HUES48 (cell line): Measurements from ENCODE around the gene SOX4.

ENCODE experiments used
- H3K27ac ChIP-seq: one replicate; pipeline ENCODE4 v1.7.0; 2013; ENCODE audit warnings: low read depth, low read length, inconsistent platforms
- H3K27me3 ChIP-seq: 2 replicates; pipeline ENCODE4 v1.6.1; 2013; ENCODE audit warnings: mild to moderate bottlenecking, low read length; ENCODE audit not compliant: control insufficient read depth, insufficient read depth
- H3K36me3 ChIP-seq: 2 replicates; pipeline ENCODE4 v1.6.1; 2013; ENCODE audit warnings: low read length; ENCODE audit not compliant: control insufficient read depth, insufficient read depth
- H3K4me1 ChIP-seq: 2 replicates; pipeline ENCODE4 v1.6.1; 2013; ENCODE audit warnings: mild to moderate bottlenecking, low read length; ENCODE audit not compliant: control insufficient read depth, insufficient read depth
- H3K4me3 ChIP-seq: 2 replicates; pipeline ENCODE4 v1.5.1; 2013; ENCODE audit warnings: mild to moderate bottlenecking, low read depth, low read length
- H3K9ac ChIP-seq: 2 replicates; pipeline ENCODE4 v1.6.1; 2013; ENCODE audit warnings: mild to moderate bottlenecking, low read depth, low read length, moderate library complexity
- H3K9me3 ChIP-seq: 2 replicates; pipeline ENCODE4 v1.6.1; 2013; ENCODE audit warnings: low read length; ENCODE audit not compliant: control insufficient read depth, insufficient read depth

The SOX4 gene

DNA sequence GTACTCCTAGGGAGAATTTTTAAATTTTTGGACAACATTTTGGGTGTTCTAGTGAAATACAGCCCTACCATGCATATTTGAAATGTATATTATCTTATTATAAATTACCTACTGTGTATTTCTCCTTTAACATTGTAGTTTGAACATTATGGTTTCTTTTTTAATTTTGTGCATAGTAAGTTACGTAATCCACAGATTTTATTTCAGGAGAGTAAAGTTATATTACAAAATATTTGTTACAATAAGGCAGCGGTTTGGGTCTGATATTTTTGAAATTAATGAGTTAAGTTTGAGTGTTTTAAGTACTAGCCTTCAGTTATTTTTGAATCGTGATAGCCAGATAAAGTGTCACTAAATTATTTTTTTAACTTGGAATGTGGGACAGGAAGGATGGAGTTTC, 7.3 kb upstream of the SOX4 start:
- H3K4me1 ChIP-seq = peaks cover 10% of the 10 kb centered on the region; the same call in 1 of the 2 replicates
- no peak overlapping the region for H3K9ac ChIP-seq
- no peak overlapping the region for H3K27ac ChIP-seq
- H3K4me3 ChIP-seq = 0 out of 2 replicates have a peak overlapping the region, but pooled peaks have one; percentile 88
- no peaks in the 10 kb centered on the region for H3K36me3 ChIP-seq
- peaks cover 27% of the 10 kb centered on the region for H3K27me3 ChIP-seq
- peaks cover 6% of the 10 kb centered on the region; the same call in 1 of the 2 replicates for H3K9me3 ChIP-seq

- no peak overlapping the region for H3K9ac ChIP-seq
- no peaks in the 10 kb centered on the region for H3K36me3 ChIP-seq
- H3K9me3 ChIP-seq = peaks cover 6% of the 10 kb centered on the region; the same call in 1 of the 2 replicates
- peaks cover 27% of the 10 kb centered on the region for H3K27me3 ChIP-seq
- no peak overlapping the region for H3K27ac ChIP-seq
- peak overlapping the region; percentile 88 for H3K4me3 ChIP-seq
- H3K4me1 ChIP-seq = peaks cover 10% of the 10 kb centered on the region; the same call in 1 of the 2 replicates
These were observed 6.8 kb upstream of the SOX4 start for GRCh38 chr6:21586740-21587178.

GRCh38 chr6:21587179-21587960, 6.2 kb upstream of the SOX4 start:
- Histone ChIP-seq H3K27me3 (peaks cover 27% of the 10 kb centered on the region), H3K27ac (peak overlapping the region; percentile 11), H3K9me3 (0 out of 2 replicates have a peak, but pooled peaks cover 2% of the 10 kb centered on the region), H3K4me3 (peak overlapping the region; percentile 88), H3K36me3 (no peaks in the 10 kb centered on the region), H3K9ac (peak overlapping the region; percentile 59; the same call in 1 of the 2 replicates), H3K4me1 (peaks cover 10% of the 10 kb centered on the region; the same call in 1 of the 2 replicates)

GRCh38 chr6:21587961-21588480, 5.5 kb upstream of the SOX4 start:
- peak overlapping the region; percentile 88 for H3K4me3 ChIP-seq
- peaks cover 10% of the 10 kb centered on the region; the same call in 1 of the 2 replicates for H3K4me1 ChIP-seq
- no peak overlapping the region for H3K9ac ChIP-seq
- H3K9me3 ChIP-seq = no peaks in the 10 kb centered on the region
- no peaks in the 10 kb centered on the region for H3K36me3 ChIP-seq
- H3K27me3 ChIP-seq = peaks cover 27% of the 10 kb centered on the region
- H3K27ac ChIP-seq = peak overlapping the region; percentile 11

GRCh38 chr6:21588481-21589351, 4.8 kb upstream of the SOX4 start:
- peak overlapping the region; percentile 59 for H3K9ac ChIP-seq
- H3K4me1 ChIP-seq = peaks cover 10% of the 10 kb centered on the region; the same call in 1 of the 2 replicates
- H3K9me3 ChIP-seq = no peaks in the 10 kb centered on the region
- peak overlapping the region; percentile 63 for H3K27ac ChIP-seq
- H3K27me3 ChIP-seq = peaks cover 27% of the 10 kb centered on the region
- H3K4me3 ChIP-seq = peak overlapping the region; percentile 88
- H3K36me3 ChIP-seq = no peaks in the 10 kb centered on the region

GRCh38 chr6:21589352-21590345, 3.9 kb upstream of the SOX4 start:
- Histone ChIP-seq H3K36me3 (no peaks in the 10 kb centered on the region), H3K9ac (peak overlapping the region; percentile 59), H3K4me1 (peaks cover 10% of the 10 kb centered on the region; the same call in 1 of the 2 replicates), H3K27me3 (peaks cover 27% of the 10 kb centered on the region), H3K27ac (peak overlapping the region; percentile 63), H3K9me3 (no peaks in the 10 kb centered on the region), H3K4me3 (peak overlapping the region; percentile 88)

DNA sequence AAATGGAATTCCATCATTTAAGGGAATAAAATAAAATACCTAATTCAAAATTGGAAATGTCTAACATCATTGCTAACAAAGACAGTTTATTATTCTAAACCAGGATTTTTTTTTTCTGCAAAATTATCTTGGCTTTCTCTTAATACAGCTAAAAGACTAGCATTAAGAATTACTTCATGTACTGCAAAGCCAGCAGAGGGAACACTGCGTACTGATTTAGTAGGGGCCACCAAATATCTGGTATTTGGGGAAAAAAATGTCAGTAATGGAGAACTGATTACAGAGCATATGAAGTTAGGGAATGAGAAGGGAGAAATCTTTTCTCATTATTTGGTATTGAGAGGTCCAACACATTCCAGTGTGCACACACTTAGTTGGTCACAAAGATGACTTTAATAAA, 3.2 kb upstream of the SOX4 start:
- peaks cover 27% of the 10 kb centered on the region for H3K27me3 ChIP-seq
- H3K27ac ChIP-seq = no peak overlapping the region
- H3K9me3 ChIP-seq = no peaks in the 10 kb centered on the region
- H3K9ac ChIP-seq = no peak overlapping the region
- H3K4me3 ChIP-seq = no peak overlapping the region
- H3K4me1 ChIP-seq = peaks cover 10% of the 10 kb centered on the region; the same call in 1 of the 2 replicates
- H3K36me3 ChIP-seq = no peaks in the 10 kb centered on the region

DNA sequence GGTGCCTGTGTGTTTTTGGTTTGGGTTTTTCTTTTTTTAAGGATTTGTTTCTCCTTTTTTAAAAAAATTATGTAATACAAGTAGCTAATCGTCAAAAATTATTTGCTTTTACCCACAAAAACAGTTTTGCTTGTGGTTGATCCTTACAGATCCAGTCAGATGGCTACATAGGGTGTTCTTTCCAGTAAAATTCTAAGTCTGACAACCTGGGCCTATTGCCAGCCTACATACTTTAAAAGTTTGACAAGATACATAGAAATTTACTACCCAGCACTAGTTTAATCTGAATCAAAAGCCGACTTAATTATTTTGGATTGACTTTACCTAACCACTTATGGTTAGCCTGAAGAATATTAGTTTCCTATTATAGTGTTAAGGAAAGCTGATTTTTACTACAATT, 2.1 kb upstream of the SOX4 start:
- Histone ChIP-seq H3K4me1 (peaks cover 10% of the 10 kb centered on the region; the same call in 1 of the 2 replicates), H3K9me3 (no peaks in the 10 kb centered on the region), H3K4me3 (no peak overlapping the region), H3K27ac (no peak overlapping the region), H3K36me3 (peaks cover 4% of the 10 kb centered on the region; the same call in 1 of the 2 replicates), H3K9ac (no peak overlapping the region), H3K27me3 (peaks cover 20% of the 10 kb centered on the region)

- peak overlapping the region; percentile 80 for H3K4me3 ChIP-seq
- H3K9ac ChIP-seq = 0 out of 2 replicates have a peak overlapping the region, but pooled peaks have one; percentile 22
These were observed 598 bp upstream of the SOX4 start for GRCh38 chr6:21592953-21593352.

More at GRCh38 chr6:21592953-21593352, 598 bp upstream of the SOX4 start:
- Histone ChIP-seq H3K9me3 (no peaks in the 10 kb centered on the region), H3K36me3 (peaks cover 14% of the 10 kb centered on the region), H3K27ac (peak overlapping the region; percentile 59), H3K4me1 (peaks cover 6% of the 10 kb centered on the region; the same call in 1 of the 2 replicates), H3K27me3 (peaks cover 8% of the 10 kb centered on the region)
